Left lung (tissue), 10 donors: ENCODE data around the gene RPS28. TPM values are rescaled to one million over a fixed set of nuclear protein-coding genes. Genes with fewer than 3 reads are reported as not detected.
"Not testable (repeated sequence)": the region's sequence is repeated elsewhere in the genome, so short reads cannot be mapped to it uniquely, and the experiment has no call there.

Source experiments
- ATAC-seq: fragments of 200-7000 bp; cut with Tn5 transposase; one replicate; pipeline ENCODE4 v1.9.1; 2020; ENCODE audit warnings: moderate library complexity
- DNase-seq, 4 donors: peaks; one replicate each; pipeline ENCODE4 v3.0.0-alpha.2; 2013 to 2020
- H3K27ac ChIP-seq, 2 donors: fragments of 200-600 bp; sonication (generic) in 1 of 2; one replicate each; pipeline versions ENCODE4 v1.5.0 to v1.8.0; 2020 to 2021
- H3K27me3 ChIP-seq, 2 donors: fragments of 200-600 bp; sonication (generic) in 1 of 2; one replicate each; pipeline versions ENCODE4 v1.5.0 to v1.8.0; 2020 to 2021
- H3K36me3 ChIP-seq, 2 donors: fragments of 200-600 bp; sonication (generic) in 1 of 2; one replicate each; pipeline versions ENCODE4 v1.5.0 to v1.8.0; 2020 to 2021
- H3K4me1 ChIP-seq, 2 donors: fragments of 200-600 bp; one replicate each; pipeline ENCODE4 v1.8.0; 2021
- H3K4me3 ChIP-seq, 2 donors: fragments of 200-600 bp; sonication (generic) in 1 of 2; one replicate each; pipeline versions ENCODE4 v1.5.0 to v1.8.0; 2020 to 2021; ENCODE audit warnings: mild to moderate bottlenecking in 1 of 2
- H3K9me3 ChIP-seq, 2 donors: fragments of 200-600 bp; sonication (generic) in 1 of 2; one replicate each; pipeline versions ENCODE4 v1.5.0 to v1.8.0; 2020 to 2021
- intact Hi-C, 2 donors: fragments of 100-400 bp; cut with DNase I; formaldehyde crosslinking; loops; one replicate each; pipeline versions ENCODE4 v1.11.2 to v1.14.2; 2022
- polyA plus RNA-seq, 6 donors: library from polyadenylated mRNA; unstranded; fragments of 120-200 nt; gene quantifications; one replicate each; pipeline ENCODE4 v1.2.1, GENCODE V29; 2013; ENCODE audit not compliant: insufficient read length in 6 of 6
- total RNA-seq, 2 donors: library from RNA; stranded (reverse); fragmentation: NEBNext Ultra II Directional; extraction: Animal tissue kit (Norgen Biotek cat#: 25700); gene quantifications; one replicate each; pipeline ENCODE4 v1.2.1, GENCODE V29; 2021
- TF ChIP-seq, protein P1 (sequence below), 2 donors: fragments of 200-600 bp; sonication (generic) in 1 of 2; IDR thresholded peaks; one replicate each; pipeline versions ENCODE4 v1.5.0 to v1.8.0; 2021; ENCODE audit warnings: antibody characterized with exemption in 2 of 2
- donor health status: DM: no; HTN: yes; CAD: no.
- donor health status: DM: no; HTN: no; CAD: no.

RPS28 gene
- total and polyA plus RNA-seq, 8 donors, result 565 to 1,630 (median 655) TPM

DNA sequence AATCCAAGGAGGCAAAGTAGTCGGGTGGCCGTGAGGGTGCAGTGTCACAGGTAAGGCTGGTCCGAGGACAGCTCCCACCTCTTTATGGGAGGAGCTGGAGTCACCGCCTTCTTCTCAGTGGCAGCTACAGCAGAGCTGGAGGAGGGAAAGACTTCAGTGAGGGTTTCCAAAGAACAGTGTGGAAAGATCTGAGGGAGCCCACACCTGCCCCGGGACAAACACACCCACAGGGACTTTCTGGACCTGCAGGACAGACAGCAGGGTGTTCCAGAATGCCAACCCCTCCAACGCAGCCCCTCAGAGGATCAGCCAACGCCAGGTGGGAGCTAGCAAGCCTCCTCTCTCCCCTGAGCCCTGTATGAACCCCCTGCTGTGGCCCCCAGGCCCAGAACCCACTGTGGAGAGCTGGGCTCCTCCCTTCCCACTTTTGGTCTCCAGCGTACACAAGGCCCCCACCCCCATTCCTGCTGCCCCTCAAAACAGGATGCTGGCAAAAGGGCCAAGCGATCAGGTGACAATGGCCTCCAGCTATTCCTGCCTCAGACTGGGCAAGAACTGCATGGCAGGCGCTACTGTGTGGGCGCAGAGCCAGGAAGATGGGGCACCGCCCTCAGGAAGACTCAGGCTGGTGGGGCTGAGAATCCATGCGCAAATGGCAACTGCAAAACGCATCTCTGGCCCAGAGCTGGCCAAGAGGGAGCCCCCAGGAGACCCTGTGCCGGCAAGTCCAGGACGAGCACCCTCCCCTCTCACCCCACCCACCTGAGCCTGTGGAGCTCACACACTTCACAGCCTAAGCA, 9.6 kb upstream of the RPS28 start:
- Histone ChIP-seq H3K36me3 (peaks cover 0 to 73% of the 10 kb centered on the region in 2 donors), H3K27ac (peak overlapping the region; percentile 45 to 51)
- no peak for ATAC-seq

DNA sequence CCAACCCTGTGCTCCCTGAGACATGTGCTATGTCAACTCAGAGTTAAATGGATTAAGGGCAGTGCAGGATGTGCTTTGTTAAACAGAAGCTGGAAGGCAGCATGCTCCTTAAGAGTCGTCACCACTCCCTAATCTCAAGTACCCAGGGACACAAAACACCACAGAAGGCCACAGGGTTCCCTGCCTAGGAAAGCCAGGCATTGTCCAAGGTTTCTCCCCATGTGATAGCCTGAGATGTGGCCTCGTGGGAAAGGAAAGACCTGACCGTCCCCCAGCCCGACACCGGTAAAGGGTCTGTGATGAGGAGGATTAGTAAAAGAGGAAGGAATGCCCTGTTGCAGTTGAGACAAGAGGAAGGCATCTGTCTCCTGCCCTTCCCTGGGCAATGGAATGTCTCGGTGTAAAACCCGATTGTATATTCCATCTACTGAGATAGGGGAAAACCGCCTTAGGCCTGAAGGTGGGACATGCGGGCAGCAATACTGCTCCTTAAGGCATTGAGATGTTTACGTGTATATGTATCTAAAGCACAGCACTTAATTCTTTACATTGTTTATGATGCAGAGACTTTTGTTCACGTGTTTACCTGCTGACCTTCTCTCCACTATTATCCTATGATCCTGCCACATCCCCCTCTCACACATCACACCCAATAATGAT, 6.2 kb upstream of the RPS28 start:
- H3K4me3 ChIP-seq, H3K9me3 ChIP-seq, H3K27me3 ChIP-seq, intact Hi-C loops, DNase-seq, ATAC-seq: not testable (repeated sequence)
- peaks cover 6 to 30% of the 10 kb centered on the region in 2 donors for H3K4me1 ChIP-seq
- H3K27ac ChIP-seq, result peak overlapping the region in 1 of 2 donors; percentile 37
- peaks cover 0 to 67% of the 10 kb centered on the region in 2 donors for H3K36me3 ChIP-seq

More for the DNA sequence above, 9.6 kb upstream of the RPS28 start:
- intact Hi-C loops, result no loop called here
- Histone ChIP-seq H3K9me3 (no peaks in the 10 kb centered on the region), H3K4me3 (no peak overlapping the region), H3K27me3 (peaks cover 0 to 5% of the 10 kb centered on the region in 2 donors), H3K4me1 (peaks cover 13 to 51% of the 10 kb centered on the region in 2 donors)
- TF ChIP-seq, protein P1, sequence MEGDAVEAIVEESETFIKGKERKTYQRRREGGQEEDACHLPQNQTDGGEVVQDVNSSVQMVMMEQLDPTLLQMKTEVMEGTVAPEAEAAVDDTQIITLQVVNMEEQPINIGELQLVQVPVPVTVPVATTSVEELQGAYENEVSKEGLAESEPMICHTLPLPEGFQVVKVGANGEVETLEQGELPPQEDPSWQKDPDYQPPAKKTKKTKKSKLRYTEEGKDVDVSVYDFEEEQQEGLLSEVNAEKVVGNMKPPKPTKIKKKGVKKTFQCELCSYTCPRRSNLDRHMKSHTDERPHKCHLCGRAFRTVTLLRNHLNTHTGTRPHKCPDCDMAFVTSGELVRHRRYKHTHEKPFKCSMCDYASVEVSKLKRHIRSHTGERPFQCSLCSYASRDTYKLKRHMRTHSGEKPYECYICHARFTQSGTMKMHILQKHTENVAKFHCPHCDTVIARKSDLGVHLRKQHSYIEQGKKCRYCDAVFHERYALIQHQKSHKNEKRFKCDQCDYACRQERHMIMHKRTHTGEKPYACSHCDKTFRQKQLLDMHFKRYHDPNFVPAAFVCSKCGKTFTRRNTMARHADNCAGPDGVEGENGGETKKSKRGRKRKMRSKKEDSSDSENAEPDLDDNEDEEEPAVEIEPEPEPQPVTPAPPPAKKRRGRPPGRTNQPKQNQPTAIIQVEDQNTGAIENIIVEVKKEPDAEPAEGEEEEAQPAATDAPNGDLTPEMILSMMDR (IDR thresholded peaks at IDR 0.05), result no peak
- peak in 2 of 4 donors; percentile 26 to 68 for DNase-seq

DNA sequence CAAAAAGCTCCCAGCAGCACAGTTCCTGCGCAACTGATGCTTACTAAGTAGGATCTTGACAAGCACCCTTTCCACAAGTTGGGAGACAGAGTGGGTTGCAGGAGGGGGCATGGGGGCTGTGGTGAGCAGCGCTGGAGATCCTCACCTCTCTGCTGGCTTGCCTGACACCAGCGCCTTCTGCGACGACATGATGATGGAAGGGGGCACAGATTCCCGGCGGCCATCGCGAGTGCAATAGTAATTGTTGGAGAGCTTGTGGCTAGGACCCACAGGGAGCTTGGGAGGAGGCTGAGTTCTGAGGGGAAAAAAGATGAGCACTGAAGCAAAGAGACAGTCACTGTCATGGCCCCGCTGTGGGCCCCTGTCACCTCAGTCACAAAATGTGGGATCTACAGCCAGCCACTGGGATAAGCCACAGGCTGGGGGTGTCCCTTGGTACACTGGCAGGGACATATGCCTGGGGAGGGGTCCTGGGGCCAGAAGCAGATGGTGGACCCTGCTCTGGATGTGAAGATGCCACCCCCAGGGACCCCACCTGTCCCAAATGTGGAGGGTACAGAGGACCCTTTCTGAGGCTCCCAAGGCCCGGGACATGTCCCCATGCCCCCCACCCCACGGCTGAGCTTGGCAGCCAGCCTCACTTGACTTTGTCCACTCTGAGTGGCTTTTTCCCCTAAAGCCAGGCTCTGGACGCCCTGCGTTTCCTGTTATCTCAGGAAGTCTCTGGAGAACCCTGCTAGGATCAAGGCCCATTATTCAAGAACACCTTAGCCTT, 4.8 kb upstream of the RPS28 start:
- Histone ChIP-seq H3K27ac (peak overlapping the region in 1 of 2 donors; percentile 48), H3K36me3 (peaks cover 0 to 53% of the 10 kb centered on the region in 2 donors), H3K9me3 (no peaks in the 10 kb centered on the region), H3K27me3 (no peaks in the 10 kb centered on the region), H3K4me1 (peaks cover 12 to 26% of the 10 kb centered on the region in 2 donors), H3K4me3 (no peak overlapping the region)
- TF ChIP-seq, protein P1 (IDR thresholded peaks at IDR 0.05), result no peak
- DNase-seq (peak in 1 of 4 donors; percentile 52), ATAC-seq (no peak)
- intact Hi-C loops, result no loop called here

DNA sequence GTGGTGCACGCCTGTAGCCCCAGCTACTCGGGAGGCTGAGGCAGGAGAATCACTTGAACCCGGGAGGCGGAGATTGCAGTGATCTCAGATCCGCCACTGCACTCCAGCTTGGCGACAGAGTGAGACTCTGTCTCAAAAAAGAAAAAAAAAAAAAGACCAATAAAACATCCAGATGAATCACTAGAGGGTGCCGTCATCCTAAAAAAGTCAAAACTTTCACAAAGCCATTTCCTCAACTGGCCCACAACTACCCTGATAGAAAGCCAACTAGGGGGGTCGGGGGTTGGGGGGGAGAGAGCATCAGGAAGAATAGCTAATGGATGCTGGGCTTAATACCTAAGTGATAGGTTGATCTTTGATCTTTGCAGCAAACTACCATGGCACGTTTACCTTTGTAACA, 2.5 kb upstream of the RPS28 start:
- H3K4me3 ChIP-seq, ATAC-seq, H3K27ac ChIP-seq, DNase-seq, intact Hi-C loops, H3K27me3 ChIP-seq, H3K9me3 ChIP-seq: not testable (repeated sequence)
- H3K36me3 ChIP-seq, result peaks cover 0 to 46% of the 10 kb centered on the region in 2 donors
- peaks cover 23 to 35% of the 10 kb centered on the region in 2 donors for H3K4me1 ChIP-seq

DNA sequence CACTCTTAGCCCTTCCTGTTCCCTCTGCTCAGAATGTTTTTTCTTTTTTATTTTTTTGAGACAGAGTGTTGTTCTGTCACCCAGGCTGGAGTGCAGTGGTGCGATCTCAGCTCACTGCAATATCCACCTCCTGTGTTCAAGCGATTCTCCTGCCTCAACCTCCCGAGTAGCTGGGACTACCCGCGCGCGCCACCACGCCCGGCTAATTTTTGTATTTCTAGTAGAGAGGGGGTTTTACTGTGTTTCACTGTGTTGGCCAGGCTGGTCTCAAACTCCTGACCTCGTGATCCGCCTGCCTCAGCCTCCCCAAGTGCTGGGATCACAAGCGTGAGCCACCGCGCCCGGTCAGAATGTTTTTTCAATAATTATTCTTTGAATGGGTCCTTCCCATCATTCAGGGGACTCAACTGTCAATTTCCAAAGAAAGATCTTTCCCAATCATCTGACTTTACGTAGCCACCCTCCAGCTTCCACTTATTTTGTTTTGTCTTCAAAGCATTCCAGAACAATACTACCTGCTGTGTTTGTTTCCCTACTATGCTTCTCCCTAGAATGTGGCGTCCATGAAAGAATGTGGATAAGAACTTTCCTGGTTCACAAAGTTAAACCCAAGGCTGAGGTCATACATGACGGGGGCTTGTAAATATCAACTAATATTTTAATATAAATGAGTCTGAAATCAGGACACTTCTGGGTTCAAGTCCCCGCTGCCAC, 1.3 kb upstream of the RPS28 start:
- Histone ChIP-seq H3K27ac (peak overlapping the region; percentile 87 to 88), H3K4me1 (peaks cover 23 to 42% of the 10 kb centered on the region in 2 donors), H3K9me3 (no peaks in the 10 kb centered on the region), H3K4me3 (peak overlapping the region; percentile 85 to 98), H3K36me3 (peaks cover 0 to 40% of the 10 kb centered on the region in 2 donors), H3K27me3 (no peaks in the 10 kb centered on the region)
- no peak for DNase-seq
- intact Hi-C loops, result no loop called here
- ATAC-seq, result no peak
- TF ChIP-seq, protein P1 (IDR thresholded peaks at IDR 0.05), result no peak
